ENCODE data around the gene CRX.
"Not testable (repeated sequence)": the region's sequence is repeated elsewhere in the genome, so short reads cannot be mapped to it uniquely, and the experiment has no call there.

CRX gene

GRCh38 chr19:47859838-47860237 lies 38.1 kb downstream of the CRX start:
- not testable (repeated sequence) for DNase-seq (ENCODE audit: low read depth)

DNA sequence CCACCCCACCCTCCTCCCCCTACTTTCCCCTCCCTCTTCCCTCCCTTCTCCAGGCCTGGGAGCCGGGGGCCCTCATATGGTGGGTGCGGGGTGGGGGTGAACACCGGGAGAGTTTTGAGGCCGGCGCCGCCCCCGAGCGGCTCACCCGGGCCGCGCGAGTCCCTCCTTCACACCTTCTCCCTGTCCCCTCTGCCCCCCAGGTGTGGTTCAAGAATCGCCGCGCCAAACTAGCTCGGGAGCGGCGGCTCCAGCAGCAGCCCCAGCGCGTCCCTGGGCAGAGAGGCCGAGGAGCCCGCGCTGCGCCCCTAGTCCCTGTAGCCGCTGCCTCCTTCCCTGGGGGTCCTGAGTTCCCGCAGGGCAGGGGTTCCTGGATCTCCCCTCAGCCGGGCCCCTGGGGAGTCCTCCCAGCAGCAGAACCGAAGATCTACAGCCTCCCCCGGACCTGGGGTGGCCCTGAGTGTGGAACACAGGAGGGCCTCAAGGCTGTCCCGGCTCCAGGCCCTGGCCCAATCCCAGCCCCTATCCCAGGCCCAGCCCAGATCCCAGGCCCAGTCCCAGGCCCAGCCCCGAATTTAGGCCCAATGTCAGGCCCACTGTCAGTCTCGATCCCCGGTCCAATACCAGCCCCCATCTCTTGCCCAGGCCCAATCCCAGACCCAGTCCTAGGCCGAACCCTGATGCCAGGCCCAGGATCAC lies 39.0 kb downstream of the CRX start:
- DNase-seq (ENCODE audit: low read depth), result no peak

DNA sequence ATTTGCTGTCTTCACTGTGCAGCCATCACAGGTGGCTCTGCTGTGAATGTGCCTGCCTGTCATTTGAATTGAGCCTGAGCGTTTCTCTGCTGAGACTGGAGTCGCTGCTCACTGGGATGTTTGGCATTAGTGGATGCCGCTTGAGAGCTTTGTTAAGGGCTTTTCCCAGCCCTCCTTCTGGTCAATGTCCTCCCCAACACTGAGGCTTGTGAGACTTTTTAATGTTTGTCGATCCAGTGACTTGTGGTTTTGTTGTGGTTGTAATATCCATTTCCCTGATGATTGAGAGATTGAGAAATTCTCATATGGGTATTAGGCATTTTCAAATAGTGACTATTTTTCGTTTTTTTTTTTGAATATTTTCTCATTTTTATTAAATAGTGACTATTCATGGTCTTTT lies 39.9 kb downstream of the CRX start:
- DNase-seq (ENCODE audit: low read depth), result no peak

- DNase-seq (ENCODE audit: low read depth), result peak; percentile 76
Observed at GRCh38 chr19:47863514-47863936, 41.8 kb downstream of the CRX start.

- no peak for DNase-seq (ENCODE audit: low read depth)
Observed at GRCh38 chr19:47865166-47865565, 43.4 kb downstream of the CRX start.

DNA sequence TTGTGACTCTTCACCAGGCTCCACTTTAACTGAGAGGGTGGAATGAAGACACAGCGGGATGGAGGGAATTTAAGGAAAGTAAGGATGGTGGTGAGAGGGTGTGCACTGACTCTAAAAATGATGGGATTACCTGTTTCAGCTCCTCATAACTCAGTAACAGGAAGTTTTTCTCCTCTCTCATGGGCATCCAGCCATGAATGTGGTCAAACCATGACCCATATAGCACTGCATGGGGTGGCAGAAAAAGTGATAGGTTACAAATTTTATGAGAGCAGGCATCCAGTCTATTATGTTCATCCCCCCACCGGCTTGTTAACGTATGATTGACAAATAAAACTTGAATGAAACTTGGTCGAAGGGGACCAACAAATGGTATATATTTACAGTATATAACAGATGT lies 57.2 kb downstream of the CRX start:
- DNase-seq (ENCODE audit: low read depth), result no peak

GRCh38 chr19:47879385-47879784 lies 57.6 kb downstream of the CRX start:
- DNase-seq (ENCODE audit: low read depth), result not testable (repeated sequence)

GRCh38 chr19:47881757-47882156 lies 60.0 kb downstream of the CRX start:
- no peak for DNase-seq (ENCODE audit: low read depth)

DNA sequence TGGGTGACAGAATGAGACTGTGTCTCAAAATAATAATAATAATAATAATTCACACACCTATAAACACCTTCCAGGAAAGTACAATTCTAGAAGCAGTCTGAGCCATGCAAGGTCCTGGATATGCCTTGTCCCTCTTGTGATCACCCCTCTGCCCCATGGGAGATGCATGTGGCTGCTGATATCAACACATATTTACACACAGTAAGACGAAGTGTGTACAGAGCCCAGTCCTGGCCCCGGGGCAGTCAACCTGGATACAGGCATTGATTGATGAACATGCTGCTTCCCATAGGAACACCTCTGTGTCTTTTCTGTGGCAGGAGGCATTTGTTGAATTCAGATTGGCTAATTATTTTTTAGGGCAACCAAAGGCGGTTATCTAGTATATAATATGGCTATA lies 61.2 kb downstream of the CRX start:
- DNase-seq (ENCODE audit: low read depth), result no peak

- no peak for DNase-seq (ENCODE audit: low read depth)
Observed at GRCh38 chr19:47885067-47885463, 63.3 kb downstream of the CRX start.

DNA sequence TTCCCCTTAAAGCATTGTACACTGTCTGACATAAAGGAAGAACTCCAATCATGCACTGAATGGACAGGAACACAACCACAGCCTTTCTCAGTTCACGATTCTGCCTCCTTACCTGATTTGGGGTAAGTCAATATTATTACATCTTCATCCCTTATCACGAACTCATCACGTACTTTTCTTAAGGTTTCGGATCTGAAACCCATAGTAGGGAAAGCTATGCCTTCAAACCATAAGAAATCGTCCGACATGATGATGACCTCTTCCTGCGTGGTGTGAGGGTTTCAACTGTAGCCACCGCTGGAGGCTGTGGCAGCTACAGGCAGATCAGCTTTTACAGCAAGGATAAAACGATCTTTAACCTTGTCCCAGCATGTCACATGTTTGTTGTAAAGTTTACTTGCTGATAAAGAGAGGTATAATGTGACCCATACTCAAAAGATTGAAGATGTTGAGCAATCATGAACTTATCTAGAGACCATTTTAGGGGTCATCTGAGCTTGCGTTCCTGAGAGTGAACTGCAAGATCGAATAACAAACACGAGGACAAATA lies 64.3 kb downstream of the CRX start, which contains the start of gene SULT2A1:
SULT2A1 (minus strand) TSS at position 306 of the 550 bp plus-strand sequence; CDS start at position 248, 58 bp downstream.
- DNase-seq (ENCODE audit: low read depth), result no peak

GRCh38 chr19:47890865-47891621 lies 69.3 kb downstream of the CRX start:
- no peak for DNase-seq (ENCODE audit: low read depth)

- DNase-seq (ENCODE audit: low read depth), result no peak
Observed at GRCh38 chr19:47891622-47891922, 69.8 kb downstream of the CRX start.

GRCh38 chr19:47891923-47892666 lies 70.4 kb downstream of the CRX start:
- no peak for DNase-seq (ENCODE audit: low read depth)

Data from stimulated activated CD4-positive, alpha-beta T cell treated with anti-CD3 and anti-CD28 coated beads, Interleukin-2, amount 100 ng/mL, for 4 hours (primary cell).